Esophagus (tissue), 2 donors: Measurements from ENCODE around the gene TNRC18. TPM values are rescaled to one million over a fixed set of nuclear protein-coding genes. Genes with fewer than 3 reads are reported as not detected.

Experiments used
- H3K27ac ChIP-seq, 2 donors: one replicate each; pipeline ENCODE4 v1.5.1; 2013; ENCODE audit warnings: low read depth in 2 of 2, mild to moderate bottlenecking in 2 of 2, inconsistent platforms in 1 of 2, low read length in 1 of 2, moderate library complexity in 1 of 2
- H3K27me3 ChIP-seq, 2 donors: one replicate each; pipeline ENCODE4 v1.6.1; 2013; ENCODE audit warnings: low read length in 2 of 2, control low read depth in 1 of 2, mild to moderate bottlenecking in 1 of 2; ENCODE audit not compliant: insufficient read depth in 2 of 2, control insufficient read depth in 1 of 2
- H3K36me3 ChIP-seq, 2 donors: one replicate each; pipeline ENCODE4 v1.6.1; 2013; ENCODE audit warnings: low read length in 1 of 2; ENCODE audit not compliant: control insufficient read depth in 2 of 2, insufficient read depth in 2 of 2
- H3K4me1 ChIP-seq, 2 donors: one replicate each; pipeline ENCODE4 v1.6.1; 2013; ENCODE audit warnings: low read length in 1 of 2; ENCODE audit not compliant: control insufficient read depth in 2 of 2, insufficient read depth in 2 of 2
- H3K4me3 ChIP-seq, 2 donors: one replicate each; pipeline ENCODE4 v1.5.1; 2013; ENCODE audit warnings: low read length in 2 of 2, mild to moderate bottlenecking in 2 of 2, low read depth in 1 of 2, moderate library complexity in 1 of 2
- H3K9me3 ChIP-seq, 2 donors: one replicate each; pipeline ENCODE4 v1.6.1; 2013; ENCODE audit warnings: mild to moderate bottlenecking in 2 of 2, low read depth in 1 of 2, low read length in 1 of 2, moderate library complexity in 1 of 2; ENCODE audit not compliant: control insufficient read depth in 2 of 2, insufficient read depth in 1 of 2
- WGBS, 2 donors: extraction: QIAGEN DNeasy Blood & Tissue Kit; methylation state at CpG; one replicate each; pipeline ENCODE4 v1.1.7; 2013; 5-methylcytosine and 5-hydroxymethylcytosine counted together
- polyA plus RNA-seq, 2 donors: library from polyadenylated mRNA; stranded (reverse); fragments of 200-250 nt; gene quantifications; one replicate each; pipeline ENCODE4 v1.2.3, GENCODE V29; 2013
- donor health status: healthy with polysubstance abuse.
- donor health status: Bipolar disorder and iron deficiency.

The TNRC18 gene
- polyA plus RNA-seq, 2 donors: 18.0 to 34.0 TPM

DNA sequence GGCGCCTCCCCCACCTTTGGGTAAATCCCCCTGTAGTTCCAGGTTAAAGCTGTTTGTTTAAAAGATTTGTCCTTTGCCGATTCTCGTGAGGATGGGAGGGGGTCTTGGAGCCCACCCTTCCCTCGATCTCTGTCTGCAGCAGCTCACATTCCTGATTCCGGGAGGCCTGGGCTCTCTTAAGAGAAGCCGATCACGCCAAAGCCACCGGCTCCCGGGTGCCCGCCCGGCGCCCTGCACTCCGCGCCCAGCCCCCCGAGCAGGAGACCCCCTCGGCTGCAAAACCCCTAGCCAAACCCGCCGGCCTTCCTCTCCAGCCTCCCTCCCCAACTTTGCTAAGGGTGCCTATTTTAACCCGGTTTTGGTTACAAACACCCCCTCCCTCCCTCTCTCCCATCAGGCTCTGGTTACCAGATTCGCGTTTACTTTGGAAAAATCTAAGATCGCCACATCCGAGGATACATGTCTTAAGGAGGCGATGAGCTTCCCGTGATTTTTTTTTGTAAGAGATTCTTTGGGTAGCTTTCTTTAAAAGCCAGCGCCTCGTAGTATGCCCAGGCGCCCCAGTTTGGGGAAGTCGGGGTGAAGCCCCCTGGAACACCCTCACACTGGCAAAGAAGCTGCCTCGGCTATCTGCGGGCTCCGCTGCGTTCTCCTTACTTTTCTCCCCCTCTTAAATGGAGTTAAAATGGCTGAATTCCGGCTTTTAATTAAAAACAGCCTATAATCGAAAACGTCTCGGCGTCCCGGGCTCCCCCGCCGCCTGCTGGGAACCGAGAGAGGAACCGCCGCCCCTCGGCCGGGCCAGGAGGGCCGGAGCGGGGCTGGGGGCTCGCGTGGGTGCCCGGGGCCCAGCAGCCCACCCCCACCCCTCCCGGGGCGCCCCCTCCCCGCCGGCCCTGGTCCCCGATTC, 983 bp downstream of the TNRC18 start:
- Histone ChIP-seq H3K27ac (peak overlapping the region; percentile 98 to 99), H3K4me1 (peaks cover 4 to 15% of the 10 kb centered on the region in 2 donors), H3K4me3 (peak overlapping the region; percentile 78 to 88), H3K27me3 (no peaks in the 10 kb centered on the region), H3K36me3 (peaks cover 0 to 5% of the 10 kb centered on the region in 2 donors), H3K9me3 (no peaks in the 10 kb centered on the region)
- WGBS, 2 donors: 1% methylated on average over 52 to 56 of the region's 56 CpGs

DNA sequence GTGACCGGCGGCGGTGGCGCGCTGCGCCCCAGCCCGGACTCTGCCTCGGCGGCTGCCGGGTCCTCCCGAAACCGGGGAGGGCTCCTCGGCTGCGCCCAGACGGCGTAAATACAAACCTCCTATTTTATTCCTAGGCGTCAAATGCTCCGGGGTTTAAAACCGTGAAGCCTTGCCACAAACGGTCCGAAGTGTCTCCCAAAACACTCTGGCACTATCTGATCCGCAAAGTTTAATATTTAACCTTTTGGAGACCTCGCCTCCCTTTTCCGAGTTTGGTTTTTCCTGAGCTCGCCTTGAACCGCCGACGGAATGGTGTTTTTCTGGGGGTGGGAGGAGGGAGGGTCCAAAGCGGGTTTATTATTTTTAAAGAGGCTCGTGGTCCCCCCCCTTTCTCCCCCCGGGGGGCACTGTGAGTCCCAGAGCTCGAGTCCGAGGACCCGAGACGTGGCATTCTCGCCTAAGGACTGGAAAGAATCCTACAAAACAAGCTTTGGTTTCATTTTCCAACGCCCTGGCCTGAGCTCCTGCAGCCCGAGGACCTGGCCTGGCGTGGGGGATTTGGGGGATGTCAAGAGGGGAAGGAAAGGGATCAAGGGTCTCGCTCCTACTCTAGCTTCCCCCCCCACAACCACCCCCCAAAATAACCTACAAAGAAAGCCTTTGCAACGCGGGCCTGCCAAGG, 1.8 kb downstream of the TNRC18 start:
- H3K36me3 ChIP-seq: peaks cover 0 to 5% of the 10 kb centered on the region in 2 donors
- peak overlapping the region; percentile 78 to 88 for H3K4me3 ChIP-seq
- 0% methylated on average over 42 of the region's 42 CpGs for WGBS, 2 donors
- no peaks in the 10 kb centered on the region for H3K9me3 ChIP-seq
- no peaks in the 10 kb centered on the region for H3K27me3 ChIP-seq
- H3K4me1 ChIP-seq: peaks cover 4 to 15% of the 10 kb centered on the region in 2 donors
- peak overlapping the region; percentile 98 to 99 for H3K27ac ChIP-seq

DNA sequence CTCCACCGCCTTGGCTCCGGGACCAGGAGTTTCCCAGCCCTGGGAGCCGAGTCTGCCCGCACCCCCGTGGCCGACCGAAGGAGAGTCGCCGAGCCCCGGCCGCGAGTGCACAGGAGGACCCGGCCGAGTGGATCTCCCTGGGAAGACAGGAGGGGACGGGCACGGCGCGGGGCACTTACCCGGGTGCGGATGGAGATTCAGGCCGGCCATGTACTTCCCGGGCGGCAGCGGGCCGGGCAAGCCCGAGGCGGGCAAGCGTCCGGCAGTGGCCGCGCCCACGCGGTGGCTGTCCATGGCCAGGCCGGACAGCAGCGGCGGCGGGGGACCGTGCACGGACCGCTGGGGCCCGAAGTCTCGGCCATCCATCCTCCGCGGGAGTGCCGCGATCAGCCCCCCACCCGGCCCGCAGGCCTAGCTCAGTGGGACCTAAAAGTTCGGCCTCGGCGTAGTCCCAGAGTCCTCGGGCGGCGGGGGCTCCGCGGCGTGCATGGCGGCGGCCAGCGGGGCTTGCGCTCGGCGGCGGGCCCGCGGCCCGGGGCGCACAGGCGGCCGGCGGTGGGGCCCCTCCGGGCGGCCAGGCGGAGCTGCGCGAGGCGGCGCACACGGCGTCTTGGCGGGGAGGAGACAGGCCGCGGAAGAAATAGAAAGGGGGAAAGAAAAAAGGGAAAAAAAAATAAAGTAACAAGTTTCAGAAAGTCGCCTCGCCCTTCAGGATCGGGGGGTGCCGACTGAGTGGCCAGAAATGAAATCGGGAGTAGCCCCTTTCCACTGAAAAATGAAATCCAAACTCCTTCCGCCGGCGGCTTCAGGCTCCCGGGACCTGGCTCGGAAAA, 2.5 kb downstream of the TNRC18 start:
- Histone ChIP-seq H3K4me1 (peaks cover 4 to 15% of the 10 kb centered on the region in 2 donors), H3K27ac (peak overlapping the region; percentile 98 to 99), H3K27me3 (no peaks in the 10 kb centered on the region), H3K9me3 (no peaks in the 10 kb centered on the region), H3K4me3 (peak overlapping the region; percentile 78 to 88), H3K36me3 (peaks cover 0 to 5% of the 10 kb centered on the region in 2 donors)
- WGBS, 2 donors: 1 to 2% methylated on average over 76 to 93 of the region's 93 CpGs

DNA sequence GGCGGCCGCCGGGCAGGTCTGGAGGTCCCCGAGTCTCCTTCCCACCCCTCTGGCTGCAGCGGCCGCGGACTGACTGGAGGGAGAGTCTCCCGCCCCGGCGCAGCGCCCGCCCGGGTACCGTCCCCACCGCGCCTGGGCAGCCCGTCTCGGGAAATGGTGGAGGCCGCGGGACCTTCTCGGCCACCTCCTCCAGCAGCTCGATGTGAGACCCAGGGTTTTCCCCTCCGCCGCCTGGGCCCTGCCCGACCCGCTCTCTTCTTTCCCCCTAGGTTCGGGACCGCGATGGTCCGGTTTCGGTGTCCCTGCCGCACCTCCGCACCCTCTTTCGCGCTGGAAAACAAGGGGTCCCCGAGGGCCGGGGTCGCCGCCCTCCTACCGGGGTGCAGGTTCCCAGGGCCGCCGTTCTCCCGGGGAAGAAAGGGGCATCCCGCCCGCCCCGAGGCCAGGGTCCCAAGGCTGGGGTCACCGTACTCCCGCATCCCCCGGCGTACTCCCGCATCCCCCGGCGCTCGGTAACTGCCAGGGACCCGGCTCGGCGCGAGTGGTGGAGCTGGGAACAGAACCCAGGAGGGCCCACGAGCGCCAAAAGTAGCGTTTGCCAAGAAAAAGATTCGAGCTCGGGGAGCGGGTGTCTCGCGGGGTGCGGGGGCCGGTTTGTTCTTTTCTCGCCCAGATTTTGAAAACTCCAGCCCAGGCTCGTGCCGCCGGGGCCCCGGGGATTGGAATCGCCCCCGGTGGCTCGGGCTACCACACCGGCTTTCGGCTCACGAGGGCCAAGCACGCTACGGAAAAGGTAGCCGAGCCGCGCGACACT, 3.4 kb downstream of the TNRC18 start:
- 1% methylated on average over 79 to 85 of the region's 85 CpGs for WGBS, 2 donors
- Histone ChIP-seq H3K9me3 (no peaks in the 10 kb centered on the region), H3K36me3 (peaks cover 0 to 5% of the 10 kb centered on the region in 2 donors), H3K4me3 (peak overlapping the region; percentile 78 to 88), H3K27ac (peak overlapping the region; percentile 98 to 99), H3K27me3 (no peaks in the 10 kb centered on the region), H3K4me1 (peaks cover 4 to 15% of the 10 kb centered on the region in 2 donors)

DNA sequence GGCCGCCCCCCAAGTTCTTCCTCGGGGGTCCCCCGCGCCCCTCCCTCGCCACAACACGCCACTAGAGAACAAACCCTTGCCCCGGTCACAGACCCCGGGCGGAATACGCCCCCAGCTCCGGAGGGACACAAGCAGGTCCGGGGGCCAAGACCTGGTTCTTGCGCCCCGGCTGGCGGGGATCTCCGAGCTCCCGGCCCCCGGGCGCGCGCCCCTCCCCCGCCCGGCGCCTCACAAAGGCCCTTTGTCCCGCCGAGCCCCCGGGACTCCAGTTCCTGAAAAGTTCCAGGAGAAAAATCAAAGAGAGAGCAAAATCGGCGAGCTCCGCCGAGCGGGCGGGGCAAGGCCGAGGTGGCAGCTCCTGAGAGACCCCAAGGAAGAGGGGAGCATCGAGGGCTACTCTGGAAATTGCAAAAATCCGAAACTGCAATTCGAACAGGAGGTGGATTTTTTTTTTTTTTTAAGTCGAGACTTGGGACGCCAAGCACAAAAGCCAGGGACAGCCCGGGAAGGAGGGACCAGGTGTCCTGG, 4.0 kb downstream of the TNRC18 start:
- Histone ChIP-seq H3K4me3 (peak overlapping the region; percentile 78 to 88), H3K27ac (peak overlapping the region; percentile 98 to 99), H3K36me3 (peaks cover 0 to 5% of the 10 kb centered on the region in 2 donors), H3K9me3 (no peaks in the 10 kb centered on the region), H3K27me3 (no peaks in the 10 kb centered on the region), H3K4me1 (peaks cover 4 to 15% of the 10 kb centered on the region in 2 donors)
- WGBS, 2 donors: 1 to 2% methylated on average over 39 to 40 of the region's 40 CpGs

DNA sequence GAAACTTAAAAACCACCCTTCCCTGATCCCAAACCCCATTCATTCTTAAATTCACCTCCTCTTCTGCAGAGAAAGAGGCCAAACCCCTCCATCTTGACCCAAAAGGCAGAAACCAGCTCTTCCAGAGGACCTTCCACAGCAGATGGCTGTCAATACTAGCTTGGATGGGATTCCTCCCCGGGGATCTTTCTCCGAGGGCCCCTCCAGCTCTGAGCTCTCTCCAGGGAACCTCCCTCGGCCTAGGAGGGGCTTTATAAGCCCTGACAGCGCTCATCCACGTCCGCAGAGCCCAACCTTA, 5.4 kb downstream of the TNRC18 start:
- H3K27me3 ChIP-seq: no peaks in the 10 kb centered on the region
- H3K27ac ChIP-seq: peak overlapping the region; percentile 98 to 99
- peaks cover 0 to 5% of the 10 kb centered on the region in 2 donors for H3K36me3 ChIP-seq
- peaks cover 4 to 15% of the 10 kb centered on the region in 2 donors for H3K4me1 ChIP-seq
- H3K9me3 ChIP-seq: no peaks in the 10 kb centered on the region
- 2 to 12% methylated on average over 6 of the region's 6 CpGs for WGBS, 2 donors
- peak overlapping the region in 1 of 2 donors; percentile 88 for H3K4me3 ChIP-seq

DNA sequence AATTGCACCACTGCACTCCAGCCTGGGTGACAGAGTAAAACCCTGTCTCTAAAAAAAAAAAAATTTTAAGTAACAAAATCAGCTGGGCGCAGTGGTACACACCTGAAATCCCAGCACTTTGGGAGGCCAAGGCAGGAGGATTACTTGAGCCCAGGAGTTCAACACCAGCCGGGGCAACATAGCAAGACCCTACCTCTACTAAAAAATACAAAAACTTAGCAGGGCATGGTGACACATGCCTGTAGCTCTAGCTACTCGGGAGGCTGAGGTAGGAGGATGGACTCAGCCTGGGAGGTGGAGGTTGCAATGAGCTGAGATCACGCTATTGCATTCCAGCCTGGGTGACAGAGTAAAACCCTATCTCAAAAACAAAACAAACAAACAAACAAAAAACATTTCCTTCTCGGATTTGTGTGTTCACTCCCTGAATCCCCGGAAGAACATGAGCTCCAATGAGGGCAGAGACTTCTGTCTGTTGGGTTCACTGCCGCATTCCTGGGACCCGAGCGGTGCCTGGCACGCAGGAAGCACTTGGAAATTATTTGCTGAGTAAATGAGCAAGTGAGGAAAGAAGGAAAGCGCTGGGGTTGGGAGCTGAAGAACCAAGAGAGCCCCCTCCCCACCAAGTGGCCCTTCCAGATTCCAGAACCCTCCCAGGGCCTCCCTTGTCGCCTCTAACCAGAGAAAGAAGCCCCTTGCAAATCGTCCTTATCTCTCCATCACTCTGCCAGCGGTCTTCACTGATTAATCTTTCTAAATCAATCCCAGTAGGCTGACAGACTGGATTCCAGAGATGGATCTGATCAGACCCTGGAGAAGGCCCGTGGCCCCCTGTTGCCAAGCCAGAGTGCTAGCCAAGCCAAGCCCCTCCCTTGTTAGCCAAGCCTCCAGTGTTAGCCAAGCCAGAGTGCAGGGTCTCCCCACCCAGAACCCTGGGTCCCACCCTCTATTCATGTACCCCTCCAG, 6.2 kb downstream of the TNRC18 start:
- peaks cover 4 to 15% of the 10 kb centered on the region in 2 donors for H3K4me1 ChIP-seq

DNA sequence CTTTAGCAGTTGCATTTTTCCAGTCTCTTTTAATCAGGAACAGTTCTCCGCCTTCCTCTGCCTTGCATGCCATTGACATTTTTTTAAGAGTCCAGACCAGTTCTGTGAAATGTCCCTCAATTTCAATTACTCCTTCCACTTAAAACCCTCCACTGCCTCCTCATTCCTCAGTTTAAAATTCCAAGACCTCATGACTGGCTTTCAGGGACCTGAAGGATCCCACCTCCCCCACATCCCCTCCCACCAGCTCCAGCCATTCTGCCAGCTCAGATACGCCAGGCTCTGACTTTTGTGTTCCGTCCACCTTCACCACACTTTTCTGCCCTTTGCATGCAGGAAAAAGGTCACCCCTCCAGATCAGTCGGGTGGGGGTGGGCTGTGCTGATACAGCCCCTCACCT, 8.7 kb downstream of the TNRC18 start:
- no peaks in the 10 kb centered on the region for H3K36me3 ChIP-seq
- no peaks in the 10 kb centered on the region for H3K9me3 ChIP-seq
- WGBS, 2 donors: 81 to 82% methylated on average over 4 of the region's 4 CpGs
- H3K4me3 ChIP-seq: no peak overlapping the region
- H3K4me1 ChIP-seq: peaks cover 4 to 15% of the 10 kb centered on the region in 2 donors
- H3K27me3 ChIP-seq: no peaks in the 10 kb centered on the region
- no peak overlapping the region for H3K27ac ChIP-seq

More for the DNA sequence above, 6.2 kb downstream of the TNRC18 start:
- Histone ChIP-seq H3K9me3 (no peaks in the 10 kb centered on the region), H3K27me3 (no peaks in the 10 kb centered on the region), H3K4me3 (no peak overlapping the region), H3K36me3 (peaks cover 0 to 5% of the 10 kb centered on the region in 2 donors), H3K27ac (peak overlapping the region; percentile 98 to 99)
- 61 to 66% methylated on average over 15 of the region's 15 CpGs for WGBS, 2 donors
